Right ventricle myocardium superior (tissue), 1 donor: ENCODE results near the gene TTC7B. TPM values are rescaled to one million over a fixed set of nuclear protein-coding genes. Genes with fewer than 3 reads are reported as not detected.

Experiments used
- ATAC-seq: fragments of 200-7000 bp; cut with Tn5 transposase; one replicate; pipeline ENCODE4 v1.9.1; 2020; ENCODE audit warnings: mild to moderate bottlenecking; ENCODE audit not compliant: poor library complexity
- DNase-seq: peaks from one replicate; pipeline ENCODE4 v3.0.0-alpha.2; 2020
- intact Hi-C: fragments of 100-400 bp; cut with DNase I; formaldehyde crosslinking; loops from one replicate; pipeline ENCODE4 v1.11.2; 2022
- total RNA-seq: library from RNA; stranded (reverse); fragmentation: NEBNext Ultra II Directional; extraction: Animal tissue kit (Norgen Biotek cat#: 25700); gene quantifications from one replicate; pipeline ENCODE4 v1.2.1, GENCODE V29; 2021
- donor health status: DM: no; HTN: yes; CAD: no; lungs with severe emphysema.

TTC7B gene
- total RNA-seq, 1 donor from 2014 or later = 60.3 TPM

DNA sequence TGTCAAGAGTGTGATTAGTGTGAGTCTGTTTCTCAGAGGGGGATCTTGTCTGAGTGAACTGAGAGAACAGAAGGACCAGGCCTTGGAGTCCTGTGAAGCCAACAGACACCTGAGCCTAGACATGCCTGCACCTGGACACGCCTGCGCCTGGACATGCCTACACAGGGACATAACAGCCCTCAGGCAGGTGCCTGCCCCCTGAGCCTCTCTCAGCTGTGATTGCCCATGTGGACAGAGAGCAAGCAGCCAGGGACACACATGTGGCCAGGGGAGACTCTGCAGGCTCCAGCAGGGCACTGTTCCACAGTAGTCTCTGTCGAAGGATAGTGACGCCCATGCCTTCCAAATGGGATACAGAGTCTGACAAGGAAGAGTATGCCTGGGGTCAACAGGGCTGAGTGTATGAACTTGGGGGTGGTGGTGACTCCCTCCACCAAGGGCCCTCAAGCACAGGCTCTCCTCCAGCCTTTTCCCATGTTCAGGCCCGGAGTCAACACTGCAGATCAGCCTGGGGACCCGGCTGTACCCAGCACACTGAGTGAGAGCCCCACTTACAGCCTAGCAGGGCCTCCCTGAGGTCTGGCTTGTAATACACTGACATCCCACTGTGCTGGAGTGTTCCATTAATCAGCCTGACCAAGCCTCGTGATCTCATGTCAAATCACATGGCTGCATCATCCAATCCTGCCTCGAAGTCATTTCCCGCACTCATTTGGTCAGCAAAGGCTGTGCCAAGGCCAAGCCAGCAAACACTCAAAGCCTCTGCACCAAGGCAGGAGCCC lies 246.4 kb downstream of the TTC7B start:
- DNase-seq (peak; percentile 27), ATAC-seq (no peak)
- intact Hi-C loops = no loop called here

- peak; percentile 1 for DNase-seq
- intact Hi-C loops = no loop called here
- ATAC-seq = no peak
These were observed 247.0 kb downstream of the TTC7B start for GRCh38 chr14:90569201-90569600.

GRCh38 chr14:90568405-90568804 lies 247.8 kb downstream of the TTC7B start:
- peak; percentile 32 for DNase-seq

DNA sequence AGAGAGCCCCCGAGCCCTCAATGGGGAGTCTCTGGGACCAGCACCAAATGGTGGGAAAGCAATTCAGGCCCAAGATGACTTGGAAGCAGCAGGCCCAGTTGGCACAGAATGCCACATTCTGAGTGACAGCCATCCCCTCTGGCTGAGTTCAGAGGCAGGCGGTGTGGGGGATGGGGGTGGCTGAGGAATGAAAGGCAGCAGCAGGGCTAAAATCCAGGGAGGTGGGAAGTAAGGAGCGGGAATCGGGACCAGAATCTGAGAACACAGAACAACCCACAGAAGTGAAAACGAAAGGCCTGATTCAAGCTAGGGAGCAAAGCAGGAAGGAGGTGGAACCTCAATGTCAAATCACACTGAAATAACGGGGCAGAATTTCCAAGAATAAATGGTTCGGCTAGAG lies 248.2 kb downstream of the TTC7B start:
- DNase-seq (peak; percentile 42), ATAC-seq (no peak)
- intact Hi-C loops = no loop called here

More at GRCh38 chr14:90568405-90568804, 247.8 kb downstream of the TTC7B start:
- intact Hi-C loops = no loop called here
- peak; percentile 49 for ATAC-seq

DNA sequence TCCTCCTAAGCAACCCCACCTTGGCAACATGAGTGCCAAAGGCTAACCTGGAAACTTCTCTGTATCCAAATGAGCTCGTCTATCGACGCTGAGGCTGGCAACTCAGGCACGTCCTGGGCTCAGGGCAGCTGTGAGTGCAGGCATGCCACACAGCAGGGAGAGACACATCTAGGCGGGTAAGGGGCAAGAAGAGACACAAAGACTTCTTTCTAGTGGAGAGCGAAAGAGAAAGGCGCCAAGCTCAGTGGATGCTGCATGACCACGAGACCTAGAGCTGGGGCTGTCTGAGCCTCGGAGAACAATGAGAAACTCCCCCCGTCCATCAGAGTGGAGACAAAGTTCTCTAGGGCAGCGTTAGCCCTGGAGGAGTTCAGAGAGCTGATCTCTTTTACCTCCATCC lies 249.0 kb downstream of the TTC7B start:
- ATAC-seq = no peak
- no peak for DNase-seq
- intact Hi-C loops = no loop called here

DNA sequence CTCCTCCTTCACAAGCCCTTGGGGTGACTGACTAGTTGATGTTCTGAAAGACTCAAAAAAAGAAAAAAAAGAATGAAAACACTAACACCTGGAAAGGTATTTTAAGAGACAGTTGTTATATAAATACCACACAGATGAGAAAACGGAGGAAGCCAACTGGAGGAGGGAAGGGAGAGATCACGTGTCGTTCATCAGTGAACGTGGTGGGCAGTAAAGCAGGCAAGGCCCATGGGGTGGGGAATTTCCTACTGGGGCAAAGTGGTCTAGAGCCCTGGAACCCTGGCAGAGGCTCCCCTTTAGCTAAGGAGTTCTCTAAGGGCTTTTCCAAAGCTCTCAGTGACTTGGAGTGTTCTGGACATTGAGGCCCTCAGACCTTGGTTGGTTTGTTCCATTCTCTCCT lies 249.7 kb downstream of the TTC7B start:
- DNase-seq (no peak), ATAC-seq (no peak)
- intact Hi-C loops = no loop called here

- no peak for ATAC-seq
- intact Hi-C loops = no loop called here
- peak; percentile 6 for DNase-seq
These were observed 251.7 kb downstream of the TTC7B start for GRCh38 chr14:90564496-90564895.

- peak; percentile 7 for DNase-seq
- intact Hi-C loops = no loop called here
- no peak for ATAC-seq
These were observed 253.6 kb downstream of the TTC7B start for GRCh38 chr14:90562652-90563051.

DNA sequence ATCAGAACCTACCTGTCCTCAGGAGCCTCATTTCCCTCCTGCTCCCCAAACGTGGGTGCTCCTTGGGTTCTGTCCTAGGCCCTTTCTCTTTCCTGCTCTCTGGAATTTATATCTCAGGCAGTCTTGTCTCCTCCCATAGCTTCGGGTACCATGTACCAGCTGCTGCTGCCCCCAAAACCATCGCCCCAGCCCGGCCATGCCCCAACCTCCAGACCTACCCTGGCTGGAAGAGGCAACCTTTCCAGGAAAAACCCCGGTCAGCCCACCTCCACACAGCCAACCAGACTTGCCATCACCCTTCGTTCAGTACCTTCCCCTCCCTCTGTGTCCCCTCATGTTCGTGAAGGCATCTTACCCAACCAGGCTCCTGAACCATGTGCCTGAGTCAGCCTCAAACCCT lies 254.3 kb downstream of the TTC7B start:
- ATAC-seq (no peak), DNase-seq (peak; percentile 13)
- intact Hi-C loops = no loop called here

GRCh38 chr14:90560991-90561390 lies 255.2 kb downstream of the TTC7B start:
- no peak for ATAC-seq
- DNase-seq = peak; percentile 7
- intact Hi-C loops = no loop called here

GRCh38 chr14:90560558-90560957 lies 255.7 kb downstream of the TTC7B start:
- no peak for ATAC-seq
- DNase-seq = peak; percentile 13
- intact Hi-C loops = no loop called here

GRCh38 chr14:90559811-90560492 lies 256.3 kb downstream of the TTC7B start:
- ATAC-seq (no peak), DNase-seq (peak; percentile 15)
- intact Hi-C loops = no loop called here

- intact Hi-C loops = no loop called here
- peak; percentile 27 for DNase-seq
- ATAC-seq = no peak
These were observed 257.1 kb downstream of the TTC7B start for GRCh38 chr14:90558983-90559590.

DNA sequence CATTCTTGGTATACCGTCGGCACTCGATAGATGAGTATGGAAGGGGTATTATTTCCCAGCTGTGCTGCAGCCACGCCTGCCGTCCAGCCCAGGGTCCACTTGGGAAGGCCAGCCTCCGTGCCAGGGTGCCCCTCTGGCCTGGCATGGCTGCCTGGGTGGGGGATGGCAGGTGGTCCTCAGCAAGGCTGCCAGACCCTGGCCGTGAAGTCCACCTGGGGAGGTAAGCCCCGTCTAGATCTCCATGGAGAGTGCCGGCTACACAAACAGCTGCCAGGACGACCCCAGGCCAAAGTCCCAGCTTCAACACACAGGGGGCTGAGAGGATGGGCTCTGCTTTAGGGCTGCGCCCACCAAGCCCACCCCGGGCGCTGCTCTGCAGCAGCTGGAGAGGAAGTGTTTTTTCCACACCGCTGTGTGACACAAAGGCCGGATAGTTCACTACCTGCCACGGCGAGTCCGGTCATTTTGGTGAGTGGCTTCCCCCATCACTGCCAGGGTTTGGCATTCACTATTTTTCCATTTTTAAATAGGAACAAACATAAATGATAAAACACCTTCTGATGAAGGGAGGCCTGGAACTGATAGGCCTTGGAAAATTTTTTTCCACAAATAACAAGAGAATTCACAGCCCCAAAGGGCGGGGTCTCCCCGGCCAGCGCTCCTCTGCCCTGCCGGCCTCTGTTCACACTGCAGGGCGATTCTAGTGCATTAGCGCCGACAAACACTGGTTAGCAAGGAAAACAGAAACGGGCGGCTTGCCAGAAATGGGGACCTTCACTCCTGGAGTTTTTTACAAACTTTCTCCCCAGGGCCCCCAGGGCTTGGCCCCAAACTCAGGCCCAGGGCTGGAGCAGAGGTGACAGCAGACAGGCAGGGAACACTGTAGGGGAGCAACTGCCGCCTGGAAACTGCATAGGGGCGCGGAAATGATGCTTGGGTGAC lies 257.9 kb downstream of the TTC7B start:
- ATAC-seq (no peak), DNase-seq (peak; percentile 41)
- intact Hi-C loops = no loop called here

- intact Hi-C loops = no loop called here
These were observed 258.7 kb downstream of the TTC7B start for GRCh38 chr14:90557516-90557915.

DNA sequence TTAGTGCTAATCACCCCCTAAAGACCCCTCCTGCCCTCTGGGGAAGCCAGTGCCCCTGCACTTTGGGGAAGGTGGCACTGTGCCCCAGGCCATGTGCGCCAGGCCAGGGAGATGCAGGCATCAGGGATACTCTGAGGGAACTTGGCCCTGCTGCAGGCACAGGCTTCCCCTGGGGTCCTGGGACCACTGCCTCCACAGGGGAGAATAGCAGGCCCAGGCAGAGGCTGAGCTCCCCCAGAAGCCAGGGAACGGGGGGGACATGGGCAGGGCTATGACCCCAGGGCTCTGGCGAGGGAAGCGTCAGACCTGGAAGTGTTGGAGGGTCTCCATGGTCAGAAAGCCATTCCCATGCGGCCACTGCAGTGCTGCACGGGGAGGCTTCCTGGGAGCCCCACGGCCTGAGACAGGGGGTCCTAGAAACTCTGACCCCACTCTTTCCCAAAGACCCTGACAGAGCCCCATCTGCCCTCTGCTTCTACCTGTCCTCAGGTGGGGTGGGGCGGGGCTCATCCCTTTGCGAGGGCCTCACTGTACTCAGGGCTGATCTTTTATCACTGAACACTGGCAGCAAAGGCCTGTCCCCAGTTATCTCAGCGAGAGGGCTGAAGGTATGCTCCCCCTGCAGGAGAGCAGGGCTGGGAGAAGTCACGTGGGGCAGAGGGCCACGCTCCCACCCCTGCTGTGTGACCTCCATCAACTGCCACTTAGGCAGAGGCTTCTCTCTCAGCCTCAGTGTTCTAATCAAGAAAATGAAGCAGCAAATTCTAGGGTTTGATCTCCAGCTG lies 259.4 kb downstream of the TTC7B start:
- ATAC-seq (no peak), DNase-seq (peak; percentile 30)
- intact Hi-C loops = no loop called here

More at GRCh38 chr14:90557516-90557915, 258.7 kb downstream of the TTC7B start:
- ATAC-seq (no peak), DNase-seq (no peak)

DNA sequence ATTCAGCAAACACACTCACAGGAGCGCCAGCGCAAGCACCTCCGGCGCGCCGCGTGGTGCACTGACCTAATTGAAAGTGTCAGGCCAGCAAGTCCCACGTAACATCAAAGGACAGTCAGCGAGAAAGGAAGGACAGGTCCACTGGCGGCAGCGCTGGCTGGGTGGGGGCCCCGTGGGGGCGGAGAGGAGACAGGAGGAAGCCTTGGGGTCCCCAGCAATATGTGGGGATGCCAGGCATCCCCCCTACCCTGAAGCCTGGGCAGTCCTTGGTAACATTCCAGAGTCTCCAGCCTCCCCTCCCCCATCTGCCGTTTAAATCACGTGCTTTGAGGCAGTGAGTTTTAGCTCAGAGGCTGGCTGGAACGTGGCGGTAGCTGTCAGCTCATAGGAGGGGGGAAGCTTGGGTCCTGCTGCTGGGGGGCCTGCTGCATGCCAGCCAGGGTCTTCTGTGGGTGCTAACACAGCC lies 260.2 kb downstream of the TTC7B start:
- intact Hi-C loops = no loop called here
- DNase-seq = peak; percentile 68
- peak; percentile 71 for ATAC-seq
